LNCaP clone FGC (cell line): Measurements from ENCODE around the gene LRRC4.
A peak's percentile ranks its signal among the peaks of the same experiment; 100 is the strongest.

Source experiments
- DNase-seq: peaks from one replicate; pipeline ENCODE4 v3.0.0-alpha.2; 2011; ENCODE audit warnings: low read depth
- H3K4me3 ChIP-seq: 2 replicates; pipeline ENCODE4 v1.5.1; 2011; ENCODE audit warnings: mild to moderate bottlenecking, low read depth, low read length, control low read depth
- CTCF ChIP-seq: IDR thresholded peaks from 2 replicates; pipeline ENCODE4 v1.5.1; 2012; ENCODE audit warnings: mild to moderate bottlenecking; ENCODE audit not compliant: control insufficient read depth, insufficient read depth; ENCODE audit errors: extremely low read depth

The LRRC4 gene

GRCh38 chr7:128069373-128070364, 38.4 kb upstream of the LRRC4 start:
- DNase-seq: no peak
- no peak for TF ChIP-seq CTCF

GRCh38 chr7:128068785-128069184, 37.5 kb upstream of the LRRC4 start:
- TF ChIP-seq CTCF: no peak
- H3K4me3 ChIP-seq: no peak overlapping the region
- no peak for DNase-seq

More at GRCh38 chr7:128069373-128070364, 38.4 kb upstream of the LRRC4 start:
- H3K4me3 ChIP-seq: no peak overlapping the region

GRCh38 chr7:128067983-128068382, 36.7 kb upstream of the LRRC4 start:
- no peak for TF ChIP-seq CTCF
- no peak for DNase-seq
- no peak overlapping the region for H3K4me3 ChIP-seq

GRCh38 chr7:128066858-128067257, 35.6 kb upstream of the LRRC4 start:
- H3K4me3 ChIP-seq: no peak overlapping the region

GRCh38 chr7:128066395-128066794, 35.2 kb upstream of the LRRC4 start:
- TF ChIP-seq CTCF: no peak
- no peak overlapping the region for H3K4me3 ChIP-seq
- no peak for DNase-seq

More at GRCh38 chr7:128066858-128067257, 35.6 kb upstream of the LRRC4 start:
- DNase-seq: no peak
- no peak for TF ChIP-seq CTCF

GRCh38 chr7:128065872-128066271, 34.6 kb upstream of the LRRC4 start:
- TF ChIP-seq CTCF: no peak
- peak; percentile 21 for DNase-seq
- no peak overlapping the region for H3K4me3 ChIP-seq
